Memory B cell (primary cell): ENCODE measurements around the gene ZNF649.
"Not testable (repeated sequence)": the region's sequence is repeated elsewhere in the genome, so short reads cannot be mapped to it uniquely, and the experiment has no call there.

Experiments used
- ATAC-seq: fragments of 150-1000 bp; cut with Tn5 transposase; 2 replicates; pipeline ENCODE4 v1.10.0; 2021; ENCODE audit warnings: low read depth, mild to moderate bottlenecking, moderate library complexity
- DNase-seq, 2 donors: peaks; one replicate each; pipeline ENCODE4 v3.0.0; 2022; ENCODE audit warnings: low spot score in 2 of 2
- H3K27ac Mint-ChIP-seq: one replicate; pipeline ENCODE4 v1.8.0; 2022; ENCODE audit warnings: mild to moderate bottlenecking, moderate library complexity, mixed read lengths
- H3K27me3 Mint-ChIP-seq: one replicate; pipeline ENCODE4 v1.8.0; 2022; ENCODE audit warnings: mixed read lengths
- H3K36me3 Mint-ChIP-seq: one replicate; pipeline ENCODE4 v1.8.0; 2022; ENCODE audit warnings: mild to moderate bottlenecking, mixed read lengths
- H3K4me1 Mint-ChIP-seq: one replicate; pipeline ENCODE4 v1.8.0; 2022; ENCODE audit warnings: mixed read lengths
- H3K4me3 Mint-ChIP-seq: one replicate; pipeline ENCODE4 v1.8.0; 2022; ENCODE audit warnings: mild to moderate bottlenecking, moderate library complexity, mixed read lengths
- H3K9me3 Mint-ChIP-seq: one replicate; pipeline ENCODE4 v1.8.0; 2022; ENCODE audit warnings: mixed read lengths

The ZNF649 gene

GRCh38 chr19:51907981-51908380 lies 3.2 kb upstream of the ZNF649 start:
- H3K9me3 Mint-ChIP-seq: peaks cover 23% of the 10 kb centered on the region
- H3K27ac Mint-ChIP-seq, H3K4me3 Mint-ChIP-seq, DNase-seq, ATAC-seq, H3K4me1 Mint-ChIP-seq, H3K27me3 Mint-ChIP-seq: not testable (repeated sequence)
- H3K36me3 Mint-ChIP-seq: peaks cover 21% of the 10 kb centered on the region

GRCh38 chr19:51906108-51906507 lies 1.3 kb upstream of the ZNF649 start:
- H3K4me3 Mint-ChIP-seq, DNase-seq, H3K27ac Mint-ChIP-seq, ATAC-seq, H3K27me3 Mint-ChIP-seq: not testable (repeated sequence)
- Mint-ChIP-seq H3K9me3 (peaks cover 22% of the 10 kb centered on the region), H3K36me3 (peaks cover 23% of the 10 kb centered on the region), H3K4me1 (peaks cover 13% of the 10 kb centered on the region)

- ATAC-seq, H3K27ac Mint-ChIP-seq, DNase-seq, H3K27me3 Mint-ChIP-seq, H3K4me3 Mint-ChIP-seq: not testable (repeated sequence)
- Mint-ChIP-seq H3K36me3 (peaks cover 27% of the 10 kb centered on the region), H3K4me1 (peaks cover 13% of the 10 kb centered on the region), H3K9me3 (peaks cover 20% of the 10 kb centered on the region)
Measured at GRCh38 chr19:51905639-51906038, 822 bp upstream of the ZNF649 start.

GRCh38 chr19:51905206-51905605 lies 389 bp upstream of the ZNF649 start:
- peaks cover 22% of the 10 kb centered on the region for H3K9me3 Mint-ChIP-seq
- H3K4me1 Mint-ChIP-seq: peaks cover 13% of the 10 kb centered on the region
- H3K36me3 Mint-ChIP-seq: peaks cover 32% of the 10 kb centered on the region
- DNase-seq (no peak), ATAC-seq (peak; percentile 6)
- H3K27me3 Mint-ChIP-seq: peaks cover 3% of the 10 kb centered on the region
- peak overlapping the region; percentile 98 for H3K4me3 Mint-ChIP-seq
- H3K27ac Mint-ChIP-seq: peak overlapping the region; percentile 91

GRCh38 chr19:51903192-51903591 lies 1.6 kb downstream of the ZNF649 start:
- ATAC-seq: no peak
- Mint-ChIP-seq H3K4me1 (peaks cover 13% of the 10 kb centered on the region), H3K9me3 (peaks cover 18% of the 10 kb centered on the region), H3K27ac (no peak overlapping the region), H3K36me3 (peaks cover 36% of the 10 kb centered on the region), H3K27me3 (peaks cover 3% of the 10 kb centered on the region), H3K4me3 (peak overlapping the region; percentile 98)
- DNase-seq: no peak

- peaks cover 13% of the 10 kb centered on the region for H3K4me1 Mint-ChIP-seq
- H3K27ac Mint-ChIP-seq: no peak overlapping the region
- DNase-seq: no peak
- H3K4me3 Mint-ChIP-seq: no peak overlapping the region
- ATAC-seq: no peak
- H3K36me3 Mint-ChIP-seq: peaks cover 38% of the 10 kb centered on the region
- H3K9me3 Mint-ChIP-seq: peaks cover 13% of the 10 kb centered on the region
- no peaks in the 10 kb centered on the region for H3K27me3 Mint-ChIP-seq
Measured at GRCh38 chr19:51901860-51902259, 3.0 kb downstream of the ZNF649 start.

GRCh38 chr19:51891193-51891747 lies 13.5 kb downstream of the ZNF649 start:
- Mint-ChIP-seq H3K4me3 (no peak overlapping the region), H3K27ac (no peak overlapping the region), H3K9me3 (peaks cover 36% of the 10 kb centered on the region), H3K4me1 (no peaks in the 10 kb centered on the region), H3K27me3 (no peaks in the 10 kb centered on the region), H3K36me3 (peaks cover 67% of the 10 kb centered on the region)
- ATAC-seq (no peak), DNase-seq (no peak)

GRCh38 chr19:51889934-51890333 lies 14.9 kb downstream of the ZNF649 start:
- H3K9me3 Mint-ChIP-seq: peaks cover 29% of the 10 kb centered on the region
- no peak for ATAC-seq
- H3K4me3 Mint-ChIP-seq: no peak overlapping the region
- H3K4me1 Mint-ChIP-seq: no peaks in the 10 kb centered on the region
- no peaks in the 10 kb centered on the region for H3K27me3 Mint-ChIP-seq
- DNase-seq: no peak
- no peak overlapping the region for H3K27ac Mint-ChIP-seq
- peaks cover 64% of the 10 kb centered on the region for H3K36me3 Mint-ChIP-seq

- H3K9me3 Mint-ChIP-seq: peaks cover 19% of the 10 kb centered on the region
- peak; percentile 94 for ATAC-seq
- peak within 1 kb of the TSS; percentile 98 for H3K4me3 Mint-ChIP-seq
Measured at GRCh38 chr19:51887522-51888498, 17.0 kb downstream of the ZNF649 start, which contains the start of gene ZNF577. Gene ZNF577, minus strand, starts transcription at chr19:51887951. Its CDS starts 7,569 bp downstream, at chr19:51880382.

GRCh38 chr19:51884713-51885112 lies 20.1 kb downstream of the ZNF649 start:
- Mint-ChIP-seq H3K36me3 (peaks cover 55% of the 10 kb centered on the region), H3K9me3 (peaks cover 20% of the 10 kb centered on the region), H3K27ac (no peak overlapping the region), H3K4me1 (no peaks in the 10 kb centered on the region), H3K4me3 (no peak overlapping the region), H3K27me3 (no peaks in the 10 kb centered on the region)
- ATAC-seq: no peak
- DNase-seq: no peak

More at GRCh38 chr19:51887522-51888498, 17.0 kb downstream of the ZNF649 start, which contains the start of gene ZNF577:
- H3K27me3 Mint-ChIP-seq: no peaks in the 10 kb centered on the region
- DNase-seq: peak; percentile 43 to 69
- H3K36me3 Mint-ChIP-seq: peaks cover 53% of the 10 kb centered on the region
- peak within 1 kb of the TSS; percentile 91 for H3K27ac Mint-ChIP-seq
- no peaks in the 10 kb centered on the region for H3K4me1 Mint-ChIP-seq

- DNase-seq (no peak), ATAC-seq (no peak)
- Mint-ChIP-seq H3K4me3 (no peak overlapping the region), H3K27ac (no peak overlapping the region), H3K36me3 (peaks cover 62% of the 10 kb centered on the region), H3K9me3 (peaks cover 18% of the 10 kb centered on the region), H3K4me1 (no peaks in the 10 kb centered on the region), H3K27me3 (no peaks in the 10 kb centered on the region)
Measured at GRCh38 chr19:51882518-51882917, 22.3 kb downstream of the ZNF649 start.

- peaks cover 66% of the 10 kb centered on the region for H3K36me3 Mint-ChIP-seq
- no peak overlapping the region for H3K27ac Mint-ChIP-seq
- H3K4me3 Mint-ChIP-seq: no peak overlapping the region
- H3K27me3 Mint-ChIP-seq: no peaks in the 10 kb centered on the region
- no peaks in the 10 kb centered on the region for H3K4me1 Mint-ChIP-seq
- ATAC-seq: no peak
- DNase-seq: no peak
- H3K9me3 Mint-ChIP-seq: peaks cover 42% of the 10 kb centered on the region
Measured at GRCh38 chr19:51873097-51873496, 31.7 kb downstream of the ZNF649 start.

- no peak overlapping the region for H3K4me3 Mint-ChIP-seq
- ATAC-seq: no peak
- H3K27me3 Mint-ChIP-seq: no peaks in the 10 kb centered on the region
- no peak overlapping the region for H3K27ac Mint-ChIP-seq
- DNase-seq: no peak
- H3K36me3 Mint-ChIP-seq: peaks cover 25% of the 10 kb centered on the region
- no peaks in the 10 kb centered on the region for H3K4me1 Mint-ChIP-seq
- peaks cover 30% of the 10 kb centered on the region for H3K9me3 Mint-ChIP-seq
Measured at GRCh38 chr19:51861870-51862622, 42.8 kb downstream of the ZNF649 start.
